ENCODE data around the gene PLA2G1B. TPM values are rescaled to one million over a fixed set of nuclear protein-coding genes. Genes with fewer than 3 reads are reported as not detected.

PLA2G1B gene
- total and polyA plus RNA-seq, 4 donors = 0.39 to 4.6 (median 1.1) TPM

- H3K4me3 ChIP-seq (ENCODE audit: low read depth in 1 of 3, low read length in 3 of 3) = no peak overlapping the region
- no peaks in the 10 kb centered on the region for H3K36me3 ChIP-seq (ENCODE audit: control insufficient read depth in 4 of 4, insufficient read depth in 3 of 4, low read depth in 1 of 4, low read length in 3 of 4)
- H3K27ac ChIP-seq (ENCODE audit: low read depth in 1 of 2, low read length in 2 of 2) = no peak overlapping the region
- peaks cover 2 to 26% (median 17%) of the 10 kb centered on the region in 4 donors for H3K4me1 ChIP-seq (ENCODE audit: control insufficient read depth in 4 of 4, insufficient read depth in 4 of 4, low read length in 3 of 4)
- 79% methylated on average over 4 of the region's 4 CpGs for WGBS
- no peak overlapping the region for H3K9ac ChIP-seq (ENCODE audit: low read depth in 1 of 2, low read length in 2 of 2)
- no peak for DNase-seq (ENCODE audit: low spot score)
- no peaks in the 10 kb centered on the region for H3K9me3 ChIP-seq (ENCODE audit: control insufficient read depth in 4 of 4, low read length in 3 of 4)
- TF ChIP-seq RAD21 (IDR thresholded peaks at IDR 0.05) (no peak), NR2F2 (IDR thresholded peaks at IDR 0.05) (no peak), EGR1 (IDR thresholded peaks at IDR 0.05; ENCODE audit: low read depth in 2 of 2) (no peak), FOXA1 (IDR thresholded peaks at IDR 0.05) (no peak), FOXA2 (IDR thresholded peaks at IDR 0.05) (no peak), MAX (IDR thresholded peaks at IDR 0.05) (no peak), GABPA (IDR thresholded peaks at IDR 0.05 in 1 of 2, conservative IDR thresholded peaks at IDR 0.05 in 1 of 2) (no peak), HNF4G (IDR thresholded peaks at IDR 0.05) (no peak)
- TF ChIP-seq, protein P1, sequence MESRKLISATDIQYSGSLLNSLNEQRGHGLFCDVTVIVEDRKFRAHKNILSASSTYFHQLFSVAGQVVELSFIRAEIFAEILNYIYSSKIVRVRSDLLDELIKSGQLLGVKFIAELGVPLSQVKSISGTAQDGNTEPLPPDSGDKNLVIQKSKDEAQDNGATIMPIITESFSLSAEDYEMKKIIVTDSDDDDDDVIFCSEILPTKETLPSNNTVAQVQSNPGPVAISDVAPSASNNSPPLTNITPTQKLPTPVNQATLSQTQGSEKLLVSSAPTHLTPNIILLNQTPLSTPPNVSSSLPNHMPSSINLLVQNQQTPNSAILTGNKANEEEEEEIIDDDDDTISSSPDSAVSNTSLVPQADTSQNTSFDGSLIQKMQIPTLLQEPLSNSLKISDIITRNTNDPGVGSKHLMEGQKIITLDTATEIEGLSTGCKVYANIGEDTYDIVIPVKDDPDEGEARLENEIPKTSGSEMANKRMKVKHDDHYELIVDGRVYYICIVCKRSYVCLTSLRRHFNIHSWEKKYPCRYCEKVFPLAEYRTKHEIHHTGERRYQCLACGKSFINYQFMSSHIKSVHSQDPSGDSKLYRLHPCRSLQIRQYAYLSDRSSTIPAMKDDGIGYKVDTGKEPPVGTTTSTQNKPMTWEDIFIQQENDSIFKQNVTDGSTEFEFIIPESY (IDR thresholded peaks at IDR 0.05) = no peak
- TF ChIP-seq, protein P2, sequence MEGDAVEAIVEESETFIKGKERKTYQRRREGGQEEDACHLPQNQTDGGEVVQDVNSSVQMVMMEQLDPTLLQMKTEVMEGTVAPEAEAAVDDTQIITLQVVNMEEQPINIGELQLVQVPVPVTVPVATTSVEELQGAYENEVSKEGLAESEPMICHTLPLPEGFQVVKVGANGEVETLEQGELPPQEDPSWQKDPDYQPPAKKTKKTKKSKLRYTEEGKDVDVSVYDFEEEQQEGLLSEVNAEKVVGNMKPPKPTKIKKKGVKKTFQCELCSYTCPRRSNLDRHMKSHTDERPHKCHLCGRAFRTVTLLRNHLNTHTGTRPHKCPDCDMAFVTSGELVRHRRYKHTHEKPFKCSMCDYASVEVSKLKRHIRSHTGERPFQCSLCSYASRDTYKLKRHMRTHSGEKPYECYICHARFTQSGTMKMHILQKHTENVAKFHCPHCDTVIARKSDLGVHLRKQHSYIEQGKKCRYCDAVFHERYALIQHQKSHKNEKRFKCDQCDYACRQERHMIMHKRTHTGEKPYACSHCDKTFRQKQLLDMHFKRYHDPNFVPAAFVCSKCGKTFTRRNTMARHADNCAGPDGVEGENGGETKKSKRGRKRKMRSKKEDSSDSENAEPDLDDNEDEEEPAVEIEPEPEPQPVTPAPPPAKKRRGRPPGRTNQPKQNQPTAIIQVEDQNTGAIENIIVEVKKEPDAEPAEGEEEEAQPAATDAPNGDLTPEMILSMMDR (IDR thresholded peaks at IDR 0.05; ENCODE audit: low read depth, low read length, missing input control) = no peak
- no peaks in the 10 kb centered on the region for H3K27me3 ChIP-seq (ENCODE audit: control insufficient read depth in 4 of 4, insufficient read depth in 4 of 4, low read length in 3 of 4)
These were observed 649 bp upstream of the PLA2G1B start for GRCh38 chr12:120328228-120328627.

DNA sequence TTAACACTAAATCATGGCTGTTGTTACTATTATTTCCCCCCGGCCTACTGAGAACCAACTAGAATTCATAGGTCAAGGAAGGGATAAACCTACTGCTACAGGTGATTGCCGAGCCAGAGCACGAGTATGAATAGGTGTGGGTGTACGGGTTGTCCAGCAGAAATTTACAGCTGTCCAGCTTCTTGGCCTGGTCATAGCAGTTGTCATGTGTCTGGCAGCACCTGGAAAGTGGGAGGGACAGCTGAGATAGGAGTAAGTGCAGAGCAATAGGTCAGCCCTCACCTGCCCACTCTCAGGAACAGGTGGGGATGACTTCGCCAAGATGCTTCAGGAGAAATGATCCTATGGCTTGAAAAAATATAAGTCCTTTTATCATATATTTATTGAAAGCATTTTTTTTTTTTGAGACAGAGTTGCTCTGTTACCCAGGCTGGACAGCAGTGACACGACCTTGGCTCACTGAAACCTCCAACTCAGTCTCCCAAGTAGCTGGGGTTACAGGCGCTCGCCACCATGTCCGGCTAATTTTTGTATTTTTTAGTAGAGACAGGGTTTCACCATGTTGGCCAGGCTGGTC, 2.6 kb downstream of the PLA2G1B start:
- Histone ChIP-seq H3K9me3 (ENCODE audit: control insufficient read depth in 4 of 4, low read length in 3 of 4) (no peaks in the 10 kb centered on the region), H3K4me1 (ENCODE audit: control insufficient read depth in 4 of 4, insufficient read depth in 4 of 4, low read length in 3 of 4) (peaks cover 5 to 33% (median 25%) of the 10 kb centered on the region in 4 donors), H3K9ac (ENCODE audit: low read depth in 1 of 2, low read length in 2 of 2) (no peak overlapping the region), H3K27me3 (ENCODE audit: control insufficient read depth in 4 of 4, insufficient read depth in 4 of 4, low read length in 3 of 4) (no peaks in the 10 kb centered on the region), H3K27ac (ENCODE audit: low read depth in 1 of 2, low read length in 2 of 2) (no peak overlapping the region), H3K4me3 (ENCODE audit: low read depth in 1 of 3, low read length in 3 of 3) (no peak overlapping the region), H3K36me3 (ENCODE audit: control insufficient read depth in 4 of 4, insufficient read depth in 3 of 4, low read depth in 1 of 4, low read length in 3 of 4) (no peaks in the 10 kb centered on the region)
- TF ChIP-seq YY1 (IDR thresholded peaks at IDR 0.05) = no peak
- no peak for TF ChIP-seq ATF3 (IDR thresholded peaks at IDR 0.05)
- no peak for TF ChIP-seq FOXA2 (IDR thresholded peaks at IDR 0.05)
- peak in 1 of 2 donors; percentile 21 for TF ChIP-seq RXRA (IDR thresholded peaks at IDR 0.05)
- peak; percentile 28 to 30 for TF ChIP-seq HNF4A (conservative IDR thresholded peaks at IDR 0.05)
- TF ChIP-seq FOXA1 (IDR thresholded peaks at IDR 0.05) = peak; percentile 5
- TF ChIP-seq JUND (IDR thresholded peaks at IDR 0.05) = no peak
- TF ChIP-seq TAF1 (conservative IDR thresholded peaks at IDR 0.05) = no peak
- TF ChIP-seq, protein P1 (IDR thresholded peaks at IDR 0.05) = no peak
- TF ChIP-seq REST (IDR thresholded peaks at IDR 0.05) = peak; percentile 92
- no peak for TF ChIP-seq EGR1 (IDR thresholded peaks at IDR 0.05; ENCODE audit: low read depth in 2 of 2)
- TF ChIP-seq, protein P2 (IDR thresholded peaks at IDR 0.05; ENCODE audit: low read depth, low read length, missing input control) = no peak
- TF ChIP-seq GABPA (IDR thresholded peaks at IDR 0.05 in 1 of 2, conservative IDR thresholded peaks at IDR 0.05 in 1 of 2) = no peak
- no peak for TF ChIP-seq MAX (IDR thresholded peaks at IDR 0.05)
- no peak for TF ChIP-seq RAD21 (IDR thresholded peaks at IDR 0.05)
- TF ChIP-seq SP1 (IDR thresholded peaks at IDR 0.05) = no peak
- TF ChIP-seq NR2F2 (IDR thresholded peaks at IDR 0.05) = no peak
- TF ChIP-seq HNF4G (IDR thresholded peaks at IDR 0.05) = no peak
- DNase-seq (ENCODE audit: low spot score) = no peak
- WGBS = 53% methylated on average over 9 of the region's 9 CpGs
